ENCODE data around the gene GMEB1.

- TF ChIP-seq, protein P1, sequence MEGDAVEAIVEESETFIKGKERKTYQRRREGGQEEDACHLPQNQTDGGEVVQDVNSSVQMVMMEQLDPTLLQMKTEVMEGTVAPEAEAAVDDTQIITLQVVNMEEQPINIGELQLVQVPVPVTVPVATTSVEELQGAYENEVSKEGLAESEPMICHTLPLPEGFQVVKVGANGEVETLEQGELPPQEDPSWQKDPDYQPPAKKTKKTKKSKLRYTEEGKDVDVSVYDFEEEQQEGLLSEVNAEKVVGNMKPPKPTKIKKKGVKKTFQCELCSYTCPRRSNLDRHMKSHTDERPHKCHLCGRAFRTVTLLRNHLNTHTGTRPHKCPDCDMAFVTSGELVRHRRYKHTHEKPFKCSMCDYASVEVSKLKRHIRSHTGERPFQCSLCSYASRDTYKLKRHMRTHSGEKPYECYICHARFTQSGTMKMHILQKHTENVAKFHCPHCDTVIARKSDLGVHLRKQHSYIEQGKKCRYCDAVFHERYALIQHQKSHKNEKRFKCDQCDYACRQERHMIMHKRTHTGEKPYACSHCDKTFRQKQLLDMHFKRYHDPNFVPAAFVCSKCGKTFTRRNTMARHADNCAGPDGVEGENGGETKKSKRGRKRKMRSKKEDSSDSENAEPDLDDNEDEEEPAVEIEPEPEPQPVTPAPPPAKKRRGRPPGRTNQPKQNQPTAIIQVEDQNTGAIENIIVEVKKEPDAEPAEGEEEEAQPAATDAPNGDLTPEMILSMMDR (IDR thresholded peaks at IDR 0.05; ENCODE audit: borderline replicate concordance, extremely low read depth, low read length, poor library complexity, severe bottlenecking): no peak
- TF ChIP-seq EZH2 (IDR thresholded peaks at IDR 0.05; ENCODE audit: borderline replicate concordance, low read depth, low read length, severe bottlenecking): no peak
These were observed 36.0 kb upstream of the GMEB1 start for GRCh38 chr1:28632560-28632959.
